ENCODE measurements around the gene EBF3.

GRCh38 chr10:129959544-129960480, 4.3 kb downstream of the EBF3 start:
- TF ChIP-seq POLR2AphosphoS5 (IDR thresholded peaks at IDR 0.05; ENCODE audit: low read depth, low read length) (no peak), POLR2A (IDR thresholded peaks at IDR 0.05; ENCODE audit: low read depth, low read length) (no peak), TAF1 (IDR thresholded peaks at IDR 0.05; ENCODE audit: borderline replicate concordance, low read depth, low read length) (no peak)

All from GM12892 (cell line).